AG04450 (cell line): ENCODE measurements around the gene NDOR1. TPM values are rescaled to one million over a fixed set of nuclear protein-coding genes. Genes with fewer than 3 reads are reported as not detected.

ENCODE experiments used
- CTCF ChIA-PET: fragments of 300-600, 350-600 bp; formaldehyde crosslinking; extraction: SDS; loops from one replicate; lab custom pipeline; 2022; ENCODE audit warnings: antibody characterized with exemption, inconsistent platforms; lab: Charles Lee
- POLR2A ChIA-PET: fragments of 350-600 bp; formaldehyde crosslinking; extraction: SDS; loops from one replicate; lab custom pipeline; 2021; ENCODE audit warnings: antibody characterized with exemption, inconsistent platforms; lab: Yijun Ruan, JAX
- DNase-seq: peaks from one replicate; pipeline ENCODE4 v3.0.0-alpha.2; 2011; ENCODE audit warnings: low read depth, low spot score
- H3K27ac ChIP-seq: one replicate; pipeline ENCODE4 v1.5.1; 2012; ENCODE audit warnings: low read depth, low read length, control low read depth
- H3K27me3 ChIP-seq: one replicate; pipeline ENCODE4 v1.6.0; 2012; ENCODE audit warnings: low read length; ENCODE audit not compliant: control insufficient read depth, insufficient read depth
- H3K4me3 ChIP-seq: 2 replicates; pipeline ENCODE4 v1.5.1; 2011; ENCODE audit warnings: mild to moderate bottlenecking, low read depth, low read length, control low read depth
- H3K9me3 ChIP-seq: 2 replicates; pipeline ENCODE4 v1.5.1; 2012; ENCODE audit warnings: low read length; ENCODE audit not compliant: control insufficient read depth, insufficient read depth
- CTCF ChIP-seq: IDR thresholded peaks from 2 replicates; pipeline ENCODE4 v1.5.1; 2011; ENCODE audit warnings: low read depth, low read length, control low read depth, inconsistent platforms
- polyA plus RNA-seq: library from polyadenylated mRNA; depleted of rRNA; stranded (reverse); fragments of >200 nt; gene quantifications from 2 replicates; pipeline ENCODE4 v1.2.3, GENCODE V29; 2011

Gene NDOR1
- polyA plus RNA-seq, 1 experiment = 2.8 TPM

GRCh38 chr9:137240318-137240840 lies 34.9 kb downstream of the NDOR1 start:
- Histone ChIP-seq H3K4me3 (peak overlapping the region; percentile 68), H3K27me3 (no peaks in the 10 kb centered on the region), H3K9me3 (no peaks in the 10 kb centered on the region; the same call in 1 of the 2 replicates), H3K27ac (peak overlapping the region; percentile 83)
- DNase-seq = no peak
- POLR2A ChIA-PET = interaction anchor here (0.5 to 5.7 kb wide), 46 partner anchors 10 to 1131 kb away, joined by 3 to 146 read pairs (median 4); partner anchors contain the start of genes ANAPC2, CYSRT1, EXD3 and MAN1B1
- CTCF ChIA-PET = interaction anchor here (1.0 to 2.3 kb wide), 2 partner anchors 13 to 211 kb away, joined by 3 to 8 read pairs; partner anchors contain the start of gene RNF224
- TF ChIP-seq CTCF = no peak

GRCh38 chr9:137240841-137241489 lies 35.5 kb downstream of the NDOR1 start, which contains the start of gene TUBB4B:
Gene TUBB4B, plus strand, starts transcription at chr9:137241287. Its CDS starts 74 bp downstream, at chr9:137241361.
- no peaks in the 10 kb centered on the region; the same call in 1 of the 2 replicates for H3K9me3 ChIP-seq
- H3K27me3 ChIP-seq = no peaks in the 10 kb centered on the region
- H3K27ac ChIP-seq = peak within 1 kb of the TSS; percentile 83
- DNase-seq = peak; percentile 100
- POLR2A ChIA-PET = interaction anchor here (0.5 to 5.7 kb wide), 46 partner anchors 11 to 1131 kb away, joined by 3 to 146 read pairs (median 4); partner anchors contain the start of genes ANAPC2, CYSRT1, EXD3 and MAN1B1
- no peak for TF ChIP-seq CTCF
- peak within 1 kb of the TSS; percentile 82 for H3K4me3 ChIP-seq
- CTCF ChIA-PET = interaction anchor here (1.0 kb wide), 1 partner anchor 212 kb away, joined by 3 read pairs; no protein-coding TSS in a partner anchor

GRCh38 chr9:137241490-137242268 lies 36.2 kb downstream of the NDOR1 start:
- DNase-seq = no peak
- CTCF ChIA-PET = interaction anchor here (1.0 kb wide), 1 partner anchor 212 kb away, joined by 3 read pairs; no protein-coding TSS in a partner anchor

More at GRCh38 chr9:137241490-137242268, 36.2 kb downstream of the NDOR1 start:
- POLR2A ChIA-PET = interaction anchor here (0.7 to 5.7 kb wide), 19 partner anchors 12 to 197 kb away, joined by 3 to 146 read pairs (median 6); partner anchors contain the start of genes CYSRT1, MAN1B1, NELFB and NRARP
- H3K9me3 ChIP-seq = no peaks in the 10 kb centered on the region; the same call in 1 of the 2 replicates
- TF ChIP-seq CTCF = no peak
- no peaks in the 10 kb centered on the region for H3K27me3 ChIP-seq
- peak overlapping the region; percentile 82 for H3K4me3 ChIP-seq
- H3K27ac ChIP-seq = peak overlapping the region; percentile 39
